HG03432 (cell line): ENCODE results near the gene OPCML.

Experiments used
- ATAC-seq: cut with Tn5 transposase; IDR thresholded peaks from one replicate; pipeline ENCODE4 v1.9.1; 2021; ENCODE audit warnings: mild to moderate bottlenecking, moderate library complexity; ENCODE audit not compliant: unreplicated experiment

Gene OPCML

GRCh38 chr11:133011604-133012003, 520.7 kb downstream of the OPCML start:
- no peak for ATAC-seq

- no peak for ATAC-seq
Observed at GRCh38 chr11:133007027-133007584, 525.2 kb downstream of the OPCML start.

- ATAC-seq, result no peak
Observed at GRCh38 chr11:133004369-133004768, 527.9 kb downstream of the OPCML start.

GRCh38 chr11:132999516-132999915, 532.8 kb downstream of the OPCML start:
- no peak for ATAC-seq

GRCh38 chr11:132999031-132999430, 533.3 kb downstream of the OPCML start:
- no peak for ATAC-seq

- no peak for ATAC-seq
Observed at GRCh38 chr11:132997396-132997795, 534.9 kb downstream of the OPCML start.

- no peak for ATAC-seq
Observed at GRCh38 chr11:132994966-132995365, 537.3 kb downstream of the OPCML start.

- ATAC-seq, result no peak
Observed at GRCh38 chr11:132993991-132994502, 538.3 kb downstream of the OPCML start.

- no peak for ATAC-seq
Observed at GRCh38 chr11:132992838-132993631, 539.3 kb downstream of the OPCML start.

GRCh38 chr11:132988411-132988810, 543.9 kb downstream of the OPCML start:
- ATAC-seq, result no peak

GRCh38 chr11:132987936-132988335, 544.4 kb downstream of the OPCML start:
- no peak for ATAC-seq

- no peak for ATAC-seq
Observed at GRCh38 chr11:132983641-132983978, 548.7 kb downstream of the OPCML start.

- ATAC-seq, result no peak
Observed at GRCh38 chr11:132982772-132983640, 549.3 kb downstream of the OPCML start.

GRCh38 chr11:132981131-132981956, 551.0 kb downstream of the OPCML start:
- ATAC-seq, result no peak

- ATAC-seq, result no peak
Observed at GRCh38 chr11:132980670-132981069, 551.6 kb downstream of the OPCML start.

GRCh38 chr11:132977746-132978145, 554.6 kb downstream of the OPCML start:
- no peak for ATAC-seq

GRCh38 chr11:132977241-132977640, 555.1 kb downstream of the OPCML start:
- no peak for ATAC-seq

- ATAC-seq, result no peak
Observed at GRCh38 chr11:132976115-132976514, 556.2 kb downstream of the OPCML start.

- ATAC-seq, result no peak
Observed at GRCh38 chr11:132973686-132974085, 558.6 kb downstream of the OPCML start.

- no peak for ATAC-seq
Observed at GRCh38 chr11:132972565-132972964, 559.7 kb downstream of the OPCML start.

GRCh38 chr11:132971351-132971750, 561.0 kb downstream of the OPCML start:
- ATAC-seq, result no peak
